ENCODE data around the gene ICE1.
"Not testable (repeated sequence)": the region's sequence is repeated elsewhere in the genome, so short reads cannot be mapped to it uniquely, and the experiment has no call there.

The ICE1 gene

GRCh38 chr5:5421961-5422818 lies at the start of gene ICE1:
TSS of gene ICE1 (plus strand) at chr5:5422677. CDS start at chr5:5422916, 239 bp downstream.
- DNase-seq (ENCODE audit: low read depth in 2 of 2): peak; percentile 86 to 87

- DNase-seq (ENCODE audit: low read depth in 2 of 2): no peak
Measured at GRCh38 chr5:5372930-5373329, 49.5 kb upstream of the ICE1 start.

DNA sequence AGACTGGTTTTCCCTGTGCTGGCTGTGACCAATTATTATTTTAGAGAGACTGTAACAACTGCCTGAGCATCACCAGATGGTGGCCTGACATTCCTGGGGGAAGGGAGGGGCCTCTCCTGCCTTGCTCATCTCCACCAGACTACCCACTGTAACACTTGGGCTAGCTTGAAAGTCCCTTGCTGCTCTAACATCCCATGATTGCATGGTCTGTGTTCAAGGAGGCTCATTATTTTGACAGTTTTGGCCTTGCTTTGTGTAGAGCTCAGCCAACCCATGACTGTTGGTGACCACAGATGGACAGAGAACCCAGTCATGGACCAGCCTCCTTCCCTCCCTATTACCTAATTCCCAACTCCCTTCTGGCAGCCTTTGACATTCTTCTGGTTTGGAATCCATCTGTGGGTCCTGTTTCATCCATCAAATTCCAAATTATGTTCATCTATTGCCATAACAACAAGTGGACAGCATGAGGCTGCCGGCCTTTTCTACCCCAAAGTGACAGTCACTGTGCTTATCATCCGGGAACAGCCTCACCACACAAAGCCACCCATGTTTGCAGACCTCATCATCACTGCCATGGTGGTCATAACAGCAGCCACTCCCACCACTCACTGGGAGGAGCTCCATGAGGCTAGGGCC lies 49.0 kb upstream of the ICE1 start:
- DNase-seq (ENCODE audit: low read depth in 2 of 2): no peak

- DNase-seq (ENCODE audit: low read depth in 2 of 2): no peak
Measured at GRCh38 chr5:5374009-5374715, 48.3 kb upstream of the ICE1 start.

DNA sequence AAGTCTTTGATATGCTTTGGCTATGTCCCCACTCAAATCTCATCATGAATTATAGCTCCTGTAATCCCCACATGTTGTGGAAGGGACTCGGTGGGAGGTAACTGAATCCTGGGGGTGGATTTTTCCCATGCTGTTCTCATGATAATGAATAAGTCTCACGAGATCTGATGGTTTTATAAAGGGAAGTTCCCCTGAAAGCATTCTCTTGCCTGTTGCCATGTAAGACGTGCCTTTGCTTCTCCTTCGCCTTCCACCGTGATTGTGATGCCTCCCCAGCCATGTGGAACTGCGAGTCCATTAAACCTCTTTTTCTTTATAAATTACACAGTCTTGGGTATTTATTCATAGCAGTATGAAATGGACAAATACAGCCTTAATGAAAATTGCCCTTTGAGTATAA lies 44.7 kb upstream of the ICE1 start:
- DNase-seq (ENCODE audit: low read depth in 2 of 2): no peak

- DNase-seq (ENCODE audit: low read depth in 2 of 2): no peak
Measured at GRCh38 chr5:5378531-5378930, 43.9 kb upstream of the ICE1 start.

DNA sequence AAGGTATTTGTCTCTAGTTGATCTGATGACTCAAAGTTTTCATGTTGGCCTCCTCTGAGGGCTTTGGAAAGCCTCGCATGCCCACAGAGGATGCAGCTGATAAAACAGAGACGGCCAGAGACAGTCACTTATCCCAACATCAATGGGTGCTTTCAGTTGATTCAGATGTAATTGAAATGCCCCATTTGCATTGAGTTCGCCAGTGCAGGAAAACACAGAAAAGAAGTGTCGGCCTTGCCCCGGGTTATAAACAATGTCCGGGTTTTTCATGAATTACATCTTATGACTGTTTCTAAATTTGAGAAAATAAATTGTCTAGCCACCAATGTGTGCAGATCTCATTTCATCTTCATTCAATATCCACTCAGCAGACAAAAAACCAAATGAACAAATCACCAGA lies 42.2 kb upstream of the ICE1 start:
- DNase-seq (ENCODE audit: low read depth in 2 of 2): no peak

DNA sequence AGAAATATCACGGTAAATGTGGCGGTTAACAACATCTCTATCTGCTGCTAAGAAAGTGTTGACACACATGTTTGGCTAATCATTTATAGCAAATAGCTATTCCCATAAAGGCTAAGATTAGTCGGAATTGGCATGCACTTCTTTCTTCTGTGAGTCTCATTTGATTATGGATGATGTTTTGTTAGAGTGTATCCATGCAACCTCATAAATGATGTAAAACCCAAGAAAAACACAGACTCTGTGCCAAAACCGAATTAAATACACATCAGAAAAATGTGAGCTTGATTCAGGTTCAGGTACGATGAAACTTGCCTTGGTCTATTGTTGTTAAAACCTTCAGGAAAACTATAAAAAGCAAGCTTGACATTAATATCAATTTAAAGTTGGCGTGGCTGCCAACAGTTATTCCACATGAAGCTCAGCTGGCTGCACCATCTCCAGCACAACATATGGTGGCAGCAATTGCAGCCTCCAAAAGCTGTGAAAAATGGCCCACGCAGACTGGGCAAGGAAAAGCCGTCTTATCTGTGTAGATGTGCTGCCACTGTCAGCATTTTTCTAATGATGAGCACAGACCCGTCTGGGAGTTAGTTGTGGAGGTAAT lies 41.1 kb upstream of the ICE1 start:
- no peak for DNase-seq (ENCODE audit: low read depth in 2 of 2)

DNA sequence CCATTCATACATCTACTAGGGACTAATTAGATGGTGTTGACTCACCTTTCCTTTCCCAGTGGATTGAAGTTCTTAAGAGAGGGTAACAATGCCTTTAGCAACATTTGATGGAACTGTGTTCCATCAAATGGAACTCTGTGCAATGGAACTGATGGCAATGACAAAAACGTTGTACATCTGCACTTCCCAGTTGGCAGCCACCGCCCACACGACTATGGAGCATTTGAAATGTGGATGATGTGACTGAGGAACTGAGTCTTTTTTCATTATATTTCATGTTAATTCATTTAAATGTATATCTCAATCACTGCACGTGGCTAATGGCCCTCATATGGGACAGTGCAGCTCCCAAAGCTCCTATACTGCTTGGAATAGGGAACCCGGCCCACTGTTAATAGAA lies 39.0 kb upstream of the ICE1 start:
- no peak for DNase-seq (ENCODE audit: low read depth in 2 of 2)

- DNase-seq (ENCODE audit: low read depth in 2 of 2): no peak
Measured at GRCh38 chr5:5384660-5385330, 37.7 kb upstream of the ICE1 start.

- DNase-seq (ENCODE audit: low read depth in 2 of 2): no peak
Measured at GRCh38 chr5:5385331-5385662, 37.2 kb upstream of the ICE1 start.

- DNase-seq (ENCODE audit: low read depth in 2 of 2): no peak
Measured at GRCh38 chr5:5386329-5386728, 36.1 kb upstream of the ICE1 start.

DNA sequence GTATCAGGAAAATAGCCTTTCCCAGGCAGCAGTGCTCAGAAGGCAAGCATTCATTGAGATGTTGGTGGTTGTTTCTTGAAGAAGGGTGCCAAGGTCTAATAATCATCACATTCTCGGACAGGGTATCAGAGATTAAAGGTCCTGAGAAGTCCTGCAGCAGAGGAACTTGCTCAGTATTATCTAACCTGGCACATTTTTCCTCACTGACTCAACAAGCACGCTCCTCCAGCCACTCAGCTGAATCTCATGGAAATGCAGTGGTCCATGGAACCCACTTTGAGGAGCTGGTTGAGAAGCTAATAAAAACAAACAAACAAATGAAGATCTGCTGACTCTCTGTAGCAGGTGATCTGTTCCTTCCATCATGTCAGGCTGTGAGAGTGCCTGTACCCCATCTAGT lies 35.3 kb upstream of the ICE1 start:
- no peak for DNase-seq (ENCODE audit: low read depth in 2 of 2)

- DNase-seq (ENCODE audit: low read depth in 2 of 2): no peak
Measured at GRCh38 chr5:5387777-5388176, 34.7 kb upstream of the ICE1 start.

- DNase-seq (ENCODE audit: low read depth in 2 of 2): not testable (repeated sequence)
Measured at GRCh38 chr5:5390121-5390869, 32.2 kb upstream of the ICE1 start.

- DNase-seq (ENCODE audit: low read depth in 2 of 2): not testable (repeated sequence)
Measured at GRCh38 chr5:5392504-5392903, 30.0 kb upstream of the ICE1 start.

DNA sequence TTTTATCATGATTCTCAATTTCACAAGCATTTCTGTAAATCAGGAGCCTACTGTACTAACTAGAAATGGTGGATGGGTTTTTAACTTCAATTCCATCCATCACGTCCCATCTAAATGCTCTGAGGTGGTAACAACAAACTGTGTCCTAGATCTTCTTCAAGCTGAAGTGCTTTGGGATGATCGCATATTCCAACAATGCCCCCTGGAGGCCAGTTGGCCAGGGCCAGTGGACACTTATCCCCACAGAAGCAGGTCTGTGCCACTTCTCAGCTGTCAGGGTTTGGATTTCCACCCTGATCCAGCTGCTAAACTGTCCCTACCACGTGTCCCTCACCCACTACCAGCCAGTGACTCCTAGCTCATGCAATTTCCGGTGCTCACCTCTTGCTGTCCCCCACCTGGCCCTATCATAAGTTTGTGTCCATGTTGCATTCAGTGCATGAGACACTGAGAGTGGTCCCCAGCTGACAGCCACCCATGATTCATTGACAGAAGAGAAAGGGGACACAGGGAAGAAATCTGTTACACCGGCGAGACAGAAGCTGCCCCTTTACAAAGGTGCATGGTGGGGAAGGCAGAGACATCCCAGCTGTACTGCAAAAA lies 28.0 kb upstream of the ICE1 start:
- DNase-seq (ENCODE audit: low read depth in 2 of 2): not testable (repeated sequence)

DNA sequence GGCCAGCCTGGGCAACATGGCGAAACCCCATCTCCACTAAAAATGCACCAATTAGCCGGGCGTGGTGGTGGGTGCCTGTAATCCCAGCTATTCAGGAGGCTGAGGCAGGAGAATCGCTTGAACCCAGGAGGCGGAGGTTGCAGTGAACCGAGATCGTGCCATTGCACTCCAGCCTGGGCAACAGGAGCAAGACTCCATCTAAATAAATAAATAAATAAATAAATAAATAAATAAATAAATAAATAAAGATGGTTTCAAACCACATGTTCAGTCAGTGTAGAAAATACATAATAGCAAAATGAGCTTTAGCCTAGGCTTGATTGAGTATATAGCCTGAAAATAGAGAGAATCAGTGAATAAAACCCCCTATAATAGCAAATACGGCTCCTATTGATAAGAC lies 27.4 kb upstream of the ICE1 start:
- not testable (repeated sequence) for DNase-seq (ENCODE audit: low read depth in 2 of 2)

DNA sequence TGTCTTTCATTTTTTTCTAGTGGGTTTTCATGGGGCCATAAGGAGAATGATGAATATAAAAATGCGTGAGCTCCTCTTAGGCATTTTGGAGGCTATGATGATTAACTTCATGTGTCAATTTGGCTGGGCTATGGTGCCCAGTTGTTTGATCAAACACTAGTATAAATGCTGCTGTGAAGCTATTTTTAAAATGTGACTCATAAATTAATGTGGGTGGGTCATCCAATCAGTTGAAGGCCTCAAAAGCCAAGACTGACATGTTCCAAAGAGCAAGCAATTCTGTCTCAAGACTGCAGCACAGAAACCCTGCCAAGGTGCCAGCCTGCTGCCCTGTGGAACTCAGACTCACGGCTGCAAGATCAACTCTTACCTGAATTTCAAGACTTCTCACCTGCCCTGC lies 24.4 kb upstream of the ICE1 start:
- DNase-seq (ENCODE audit: low read depth in 2 of 2): no peak

DNA sequence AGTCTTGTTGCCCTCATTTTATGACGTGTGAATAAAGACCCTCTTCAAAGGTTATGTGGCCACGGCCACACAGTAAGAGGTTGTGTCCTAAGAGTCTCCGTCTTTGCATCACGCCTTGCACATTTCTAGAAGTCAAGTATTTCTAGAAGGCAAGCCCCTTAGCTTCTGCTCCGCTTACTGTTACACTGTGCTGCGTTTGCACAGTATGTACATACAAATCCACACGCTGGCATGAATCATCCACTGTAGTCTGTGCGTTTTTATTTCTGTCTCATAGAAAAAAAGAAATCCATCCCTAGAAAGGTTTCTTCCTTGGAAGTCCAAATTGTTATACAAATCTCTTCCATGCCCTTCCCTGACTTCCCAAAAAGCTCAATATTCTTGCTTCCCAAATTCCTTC lies 21.4 kb upstream of the ICE1 start:
- no peak for DNase-seq (ENCODE audit: low read depth in 2 of 2)

GRCh38 chr5:5403741-5404140 lies 18.7 kb upstream of the ICE1 start:
- DNase-seq (ENCODE audit: low read depth in 2 of 2): no peak

Data from stimulated activated CD8-positive, alpha-beta memory T cell treated with anti-CD3 and anti-CD28 coated beads, Interleukin-7, amount 100 ng/mL, for 1 hour (primary cell).